ENCODE results near the gene HAPLN3.

- TF ChIP-seq, protein P1, sequence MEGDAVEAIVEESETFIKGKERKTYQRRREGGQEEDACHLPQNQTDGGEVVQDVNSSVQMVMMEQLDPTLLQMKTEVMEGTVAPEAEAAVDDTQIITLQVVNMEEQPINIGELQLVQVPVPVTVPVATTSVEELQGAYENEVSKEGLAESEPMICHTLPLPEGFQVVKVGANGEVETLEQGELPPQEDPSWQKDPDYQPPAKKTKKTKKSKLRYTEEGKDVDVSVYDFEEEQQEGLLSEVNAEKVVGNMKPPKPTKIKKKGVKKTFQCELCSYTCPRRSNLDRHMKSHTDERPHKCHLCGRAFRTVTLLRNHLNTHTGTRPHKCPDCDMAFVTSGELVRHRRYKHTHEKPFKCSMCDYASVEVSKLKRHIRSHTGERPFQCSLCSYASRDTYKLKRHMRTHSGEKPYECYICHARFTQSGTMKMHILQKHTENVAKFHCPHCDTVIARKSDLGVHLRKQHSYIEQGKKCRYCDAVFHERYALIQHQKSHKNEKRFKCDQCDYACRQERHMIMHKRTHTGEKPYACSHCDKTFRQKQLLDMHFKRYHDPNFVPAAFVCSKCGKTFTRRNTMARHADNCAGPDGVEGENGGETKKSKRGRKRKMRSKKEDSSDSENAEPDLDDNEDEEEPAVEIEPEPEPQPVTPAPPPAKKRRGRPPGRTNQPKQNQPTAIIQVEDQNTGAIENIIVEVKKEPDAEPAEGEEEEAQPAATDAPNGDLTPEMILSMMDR (IDR thresholded peaks at IDR 0.05 in 4 of 5, conservative IDR thresholded peaks at IDR 0.05 in 1 of 5): no peak
- no peak for TF ChIP-seq POLR2A (IDR thresholded peaks at IDR 0.05)
Measured at GRCh38 chr15:88852476-88852875, 42.9 kb downstream of the HAPLN3 start.
